ENCODE measurements around the gene EPHB1. TPM values are rescaled to one million over a fixed set of nuclear protein-coding genes. Genes with fewer than 3 reads are reported as not detected.

The EPHB1 gene
- total RNA-seq, 1 experiment from 2014 or later = not detected

DNA sequence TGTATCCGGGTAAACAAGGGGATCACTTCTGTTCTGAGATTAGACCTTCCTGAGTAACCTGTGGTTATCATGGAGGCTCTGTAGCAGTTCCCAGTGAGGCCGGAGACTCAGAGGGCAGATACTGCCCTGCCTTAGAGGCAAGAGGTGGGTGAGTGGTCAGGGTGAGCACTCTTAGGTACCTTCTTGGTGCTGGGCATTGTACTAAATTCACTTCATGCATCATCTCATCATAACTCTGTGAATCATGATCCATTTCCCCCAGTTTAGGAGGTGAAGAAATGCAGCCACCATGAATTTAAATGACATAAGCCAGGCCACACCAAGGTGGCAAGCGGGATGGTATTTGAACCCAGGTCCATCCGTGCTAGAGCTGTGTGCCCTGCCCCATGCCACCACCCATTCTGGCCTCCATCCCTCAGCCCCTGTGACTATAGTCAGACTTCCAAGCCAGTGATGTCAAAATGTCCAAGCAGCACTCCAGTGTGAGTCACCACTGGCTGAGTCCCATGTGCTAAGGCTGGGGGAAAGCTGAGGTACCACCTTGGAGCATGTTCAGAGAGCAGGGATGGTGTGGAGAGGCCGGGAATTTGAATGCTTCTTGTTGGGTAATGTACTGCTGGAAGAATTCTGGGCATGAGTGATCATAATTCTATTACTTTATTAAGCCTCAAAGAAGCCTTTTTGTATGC is 88.8 kb downstream of the EPHB1 start:
- in situ Hi-C loops (cut with HindIII; ENCODE audit: low pct_unique_long_range_greater_than_20kb, low sequenced_read_pairs) = no loop called here
- DNase-seq (ENCODE audit: low read depth, low spot score) = no peak

- no peak for DNase-seq (ENCODE audit: low read depth, low spot score)
- in situ Hi-C loops (cut with HindIII; ENCODE audit: low pct_unique_long_range_greater_than_20kb, low sequenced_read_pairs) = no loop called here
These were observed 91.0 kb downstream of the EPHB1 start for GRCh38 chr3:134885877-134886621.

DNA sequence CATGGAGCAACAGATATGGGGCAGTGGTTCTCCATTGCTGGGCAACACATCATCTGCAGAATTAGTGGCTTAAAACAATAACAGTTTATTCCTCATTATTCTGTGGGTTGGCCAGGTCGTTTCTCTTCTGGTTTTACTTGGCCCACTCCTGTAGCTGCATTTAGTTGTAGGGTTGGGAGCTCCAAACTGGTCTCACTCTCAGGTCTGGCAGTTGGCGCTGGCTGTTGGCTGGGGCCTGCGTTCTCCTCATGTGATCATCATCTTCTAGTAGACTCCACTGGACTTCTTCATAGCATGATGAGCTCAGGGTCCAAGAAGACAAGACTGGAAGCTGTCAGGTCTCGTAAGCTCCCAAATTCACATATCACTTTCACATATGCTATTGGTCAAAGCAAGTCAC is 91.9 kb downstream of the EPHB1 start:
- in situ Hi-C loops (cut with HindIII; ENCODE audit: low pct_unique_long_range_greater_than_20kb, low sequenced_read_pairs) = no loop called here

DNA sequence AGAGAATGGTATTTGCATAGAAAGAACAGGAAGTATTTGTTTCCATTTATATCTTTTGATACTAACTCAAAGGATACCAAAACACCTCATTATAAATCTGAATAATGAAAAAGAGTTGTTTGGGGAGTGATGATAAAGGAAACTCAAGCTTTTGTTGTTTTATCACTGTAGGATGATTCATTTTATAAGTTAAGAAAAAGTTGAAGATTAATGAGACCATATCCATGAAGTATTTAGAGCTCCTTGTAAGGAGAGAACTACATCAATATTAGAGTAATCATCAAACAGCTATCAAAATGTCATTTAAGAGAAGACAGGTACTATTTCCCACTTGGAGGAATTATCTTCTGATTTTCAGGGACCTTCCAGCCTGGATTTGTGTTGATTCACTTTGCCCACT is 92.5 kb downstream of the EPHB1 start:
- DNase-seq (ENCODE audit: low read depth, low spot score) = no peak
- in situ Hi-C loops (cut with HindIII; ENCODE audit: low pct_unique_long_range_greater_than_20kb, low sequenced_read_pairs) = no loop called here

More for the DNA sequence above, 91.9 kb downstream of the EPHB1 start:
- no peak for DNase-seq (ENCODE audit: low read depth, low spot score)

DNA sequence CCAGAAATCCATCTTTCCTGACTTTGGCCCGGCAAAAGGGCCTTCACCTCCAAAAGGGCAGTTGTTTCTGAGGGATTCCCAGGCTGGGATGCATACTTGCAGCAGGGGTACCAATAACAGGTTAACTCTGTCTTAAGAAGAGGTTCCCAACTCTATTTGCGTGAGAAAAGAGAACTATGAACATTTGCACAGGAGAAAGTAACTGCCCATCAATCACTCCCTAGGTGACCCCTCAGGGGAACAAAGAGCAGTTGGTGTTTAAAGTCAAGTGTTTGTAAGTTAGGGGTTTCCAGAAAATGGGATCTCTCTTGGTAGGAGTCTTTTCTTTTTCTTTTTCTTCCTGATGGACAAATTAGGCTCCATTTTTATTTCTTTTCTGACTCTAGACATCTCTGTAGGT is 97.3 kb downstream of the EPHB1 start:
- no peak for DNase-seq (ENCODE audit: low read depth, low spot score)
- in situ Hi-C loops (cut with HindIII; ENCODE audit: low pct_unique_long_range_greater_than_20kb, low sequenced_read_pairs) = no loop called here

GRCh38 chr3:134892761-134893160 is 97.7 kb downstream of the EPHB1 start:
- in situ Hi-C loops (cut with HindIII; ENCODE audit: low pct_unique_long_range_greater_than_20kb, low sequenced_read_pairs) = no loop called here
- DNase-seq (ENCODE audit: low read depth, low spot score) = no peak

- DNase-seq (ENCODE audit: low read depth, low spot score) = no peak
These were observed 99.5 kb downstream of the EPHB1 start for GRCh38 chr3:134894533-134894932.

GRCh38 chr3:134895181-134895580 is 100.1 kb downstream of the EPHB1 start:
- in situ Hi-C loops (cut with HindIII; ENCODE audit: low pct_unique_long_range_greater_than_20kb, low sequenced_read_pairs) = no loop called here
- no peak for DNase-seq (ENCODE audit: low read depth, low spot score)

More at GRCh38 chr3:134894533-134894932, 99.5 kb downstream of the EPHB1 start:
- in situ Hi-C loops (cut with HindIII; ENCODE audit: low pct_unique_long_range_greater_than_20kb, low sequenced_read_pairs) = no loop called here

DNA sequence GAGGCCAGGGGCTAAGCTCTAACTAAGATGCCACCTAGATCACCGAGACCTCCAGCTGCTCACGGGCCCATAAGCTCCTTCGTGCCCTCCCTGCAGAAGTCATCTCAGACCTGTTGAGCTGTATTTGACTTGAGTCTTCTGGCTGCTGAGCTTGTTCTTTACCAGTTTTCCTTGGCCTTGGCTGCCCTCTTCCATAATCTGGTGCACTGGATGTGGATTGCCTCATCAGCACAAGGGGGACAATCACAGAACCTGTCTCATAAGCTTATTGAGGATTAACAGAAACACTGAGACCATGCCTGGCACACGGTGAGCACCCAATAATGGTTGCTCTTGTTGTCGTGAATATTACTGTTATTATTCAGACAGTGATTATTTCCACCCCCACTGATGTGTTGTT is 101.1 kb downstream of the EPHB1 start:
- DNase-seq (ENCODE audit: low read depth, low spot score) = no peak
- in situ Hi-C loops (cut with HindIII; ENCODE audit: low pct_unique_long_range_greater_than_20kb, low sequenced_read_pairs) = no loop called here

DNA sequence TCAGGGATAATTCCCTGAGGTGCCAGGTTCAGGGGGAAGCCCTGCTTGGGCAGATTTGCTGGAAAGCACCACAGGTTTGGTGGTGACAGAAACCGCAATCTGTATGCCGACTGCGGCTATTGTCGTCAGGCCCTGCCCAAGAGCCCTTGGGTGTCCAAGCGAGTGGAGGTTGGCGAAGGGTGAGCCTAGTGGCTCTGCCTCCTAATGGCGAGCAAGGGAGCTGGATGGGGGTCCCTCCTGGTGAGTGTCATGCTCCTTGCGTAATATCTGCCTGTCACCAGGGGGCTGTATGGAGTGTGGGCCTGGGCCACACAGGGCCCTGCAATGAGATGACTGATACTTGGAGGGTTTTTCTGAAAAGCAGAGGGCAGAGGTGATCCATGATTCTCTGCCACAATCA is 101.6 kb downstream of the EPHB1 start:
- in situ Hi-C loops (cut with HindIII; ENCODE audit: low pct_unique_long_range_greater_than_20kb, low sequenced_read_pairs) = no loop called here
- no peak for DNase-seq (ENCODE audit: low read depth, low spot score)

GRCh38 chr3:134897391-134898141 is 102.5 kb downstream of the EPHB1 start:
- in situ Hi-C loops (cut with HindIII; ENCODE audit: low pct_unique_long_range_greater_than_20kb, low sequenced_read_pairs) = no loop called here
- DNase-seq (ENCODE audit: low read depth, low spot score) = peak; percentile 6

GRCh38 chr3:134898181-134898754 is 103.2 kb downstream of the EPHB1 start:
- in situ Hi-C loops (cut with HindIII; ENCODE audit: low pct_unique_long_range_greater_than_20kb, low sequenced_read_pairs) = no loop called here
- no peak for DNase-seq (ENCODE audit: low read depth, low spot score)

GRCh38 chr3:134899786-134900185 is 104.7 kb downstream of the EPHB1 start:
- no peak for DNase-seq (ENCODE audit: low read depth, low spot score)
- in situ Hi-C loops (cut with HindIII; ENCODE audit: low pct_unique_long_range_greater_than_20kb, low sequenced_read_pairs) = no loop called here

GRCh38 chr3:134900482-134900881 is 105.4 kb downstream of the EPHB1 start:
- no peak for DNase-seq (ENCODE audit: low read depth, low spot score)
- in situ Hi-C loops (cut with HindIII; ENCODE audit: low pct_unique_long_range_greater_than_20kb, low sequenced_read_pairs) = no loop called here

DNA sequence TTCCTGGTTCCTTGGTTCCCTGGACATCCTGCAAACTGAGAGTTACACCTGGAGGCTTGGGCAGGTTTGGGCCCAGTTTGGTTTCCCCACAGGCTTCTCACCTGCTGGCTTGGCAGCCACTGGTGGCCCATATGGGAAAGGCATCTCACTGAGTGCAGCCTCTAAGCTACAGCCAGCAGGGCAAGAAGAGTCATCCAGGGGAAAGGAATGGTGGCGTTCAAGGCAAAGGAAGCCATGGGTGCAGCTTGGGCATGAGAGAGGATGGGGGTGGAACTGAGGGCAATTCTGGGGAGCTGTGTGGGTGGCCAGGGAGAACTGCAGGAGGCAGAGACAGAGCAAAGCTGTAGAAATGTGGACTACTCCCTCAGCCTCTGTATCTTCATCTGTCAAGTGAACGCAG is 106.4 kb downstream of the EPHB1 start:
- DNase-seq (ENCODE audit: low read depth, low spot score) = no peak
- in situ Hi-C loops (cut with HindIII; ENCODE audit: low pct_unique_long_range_greater_than_20kb, low sequenced_read_pairs) = no loop called here

- DNase-seq (ENCODE audit: low read depth, low spot score) = no peak
- in situ Hi-C loops (cut with HindIII; ENCODE audit: low pct_unique_long_range_greater_than_20kb, low sequenced_read_pairs) = no loop called here
These were observed 108.8 kb downstream of the EPHB1 start for GRCh38 chr3:134903837-134904236.

DNA sequence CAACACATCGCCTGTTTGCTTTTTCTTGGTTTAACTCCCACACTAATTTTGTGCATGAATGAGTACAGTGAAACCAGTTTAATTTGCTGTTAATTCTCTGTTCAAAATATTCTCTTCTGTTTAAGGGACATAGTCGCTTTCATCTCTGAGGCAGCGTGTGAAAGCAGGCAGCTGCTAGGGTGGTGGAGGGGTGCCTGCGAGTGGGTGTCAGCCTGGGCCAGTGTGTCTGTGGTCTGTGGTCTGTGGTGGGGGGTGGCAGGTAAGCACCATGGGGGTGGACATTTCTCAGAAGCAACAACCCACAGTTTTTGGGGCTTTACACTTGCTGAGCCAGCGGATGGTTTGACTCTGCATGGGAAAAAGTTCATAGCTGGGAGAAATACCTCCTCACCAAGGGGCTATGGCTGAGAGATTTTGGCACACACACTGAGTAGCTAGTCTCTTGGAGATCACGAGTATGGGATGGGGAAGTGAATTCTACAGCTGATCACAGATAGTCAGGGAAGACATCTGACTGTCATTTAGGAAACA is 109.2 kb downstream of the EPHB1 start:
- in situ Hi-C loops (cut with HindIII; ENCODE audit: low pct_unique_long_range_greater_than_20kb, low sequenced_read_pairs) = no loop called here
- DNase-seq (ENCODE audit: low read depth, low spot score) = no peak
